GM20000 (cell line): ENCODE results near the gene BAG5.

ENCODE experiments used
- DNase-seq: peaks from one replicate; pipeline ENCODE4 v3.0.0; 2012; ENCODE audit warnings: low spot score
- CTCF ChIP-seq: IDR thresholded peaks from 2 replicates; pipeline ENCODE4 v1.5.1; 2012; ENCODE audit warnings: mild to moderate bottlenecking, control low read depth; ENCODE audit errors: extremely low read depth, missing control alignments

BAG5 gene

GRCh38 chr14:103535081-103535890 lies 27.2 kb downstream of the BAG5 start:
- no peak for TF ChIP-seq CTCF
- DNase-seq, result no peak

GRCh38 chr14:103534576-103535061 lies 27.8 kb downstream of the BAG5 start:
- DNase-seq, result no peak
- TF ChIP-seq CTCF, result no peak

GRCh38 chr14:103533999-103534575 lies 28.4 kb downstream of the BAG5 start:
- no peak for DNase-seq
- TF ChIP-seq CTCF, result no peak

GRCh38 chr14:103533137-103533998 lies 29.1 kb downstream of the BAG5 start:
- TF ChIP-seq CTCF, result no peak
- DNase-seq, result no peak

- no peak for TF ChIP-seq CTCF
- no peak for DNase-seq
Observed at GRCh38 chr14:103532216-103533136, 30.0 kb downstream of the BAG5 start.

GRCh38 chr14:103531421-103532215 lies 30.8 kb downstream of the BAG5 start:
- no peak for DNase-seq
- no peak for TF ChIP-seq CTCF
